Retinal pigment epithelial cell (primary cell): Measurements from ENCODE around the gene TIGAR.

ENCODE experiments used
- DNase-seq: peaks from one replicate; pipeline ENCODE4 v3.0.0-alpha.2; 2010; ENCODE audit warnings: low read depth
- H3K4me3 ChIP-seq: 2 replicates; pipeline ENCODE4 v1.5.1; 2011; ENCODE audit warnings: mild to moderate bottlenecking, low read length, control low read depth, moderate library complexity
- CTCF ChIP-seq: conservative IDR thresholded peaks from 2 replicates; pipeline ENCODE4 v1.5.1; 2011; ENCODE audit warnings: low read depth, low read length, control low read depth, inconsistent platforms

TIGAR gene

GRCh38 chr12:4392223-4392742 lies 71.3 kb downstream of the TIGAR start:
- no peak for TF ChIP-seq CTCF
- no peak overlapping the region for H3K4me3 ChIP-seq
- DNase-seq: no peak

- no peak for TF ChIP-seq CTCF
- no peak for DNase-seq
Measured at GRCh38 chr12:4393211-4393610, 72.2 kb downstream of the TIGAR start.

GRCh38 chr12:4395818-4396217 lies 74.8 kb downstream of the TIGAR start:
- no peak for DNase-seq
- H3K4me3 ChIP-seq: no peak overlapping the region
- no peak for TF ChIP-seq CTCF

More at GRCh38 chr12:4393211-4393610, 72.2 kb downstream of the TIGAR start:
- H3K4me3 ChIP-seq: no peak overlapping the region

GRCh38 chr12:4401117-4401516 lies 80.1 kb downstream of the TIGAR start:
- TF ChIP-seq CTCF: no peak
- no peak overlapping the region for H3K4me3 ChIP-seq
- DNase-seq: no peak

- H3K4me3 ChIP-seq: no peak overlapping the region
- no peak for DNase-seq
- TF ChIP-seq CTCF: no peak
Measured at GRCh38 chr12:4402996-4403395, 82.0 kb downstream of the TIGAR start.
